K562 (cell line): ENCODE results near the gene TRIM25. TPM values are rescaled to one million over a fixed set of nuclear protein-coding genes. Genes with fewer than 3 reads are reported as not detected.

Source experiments
- ATAC-seq: fragments of 200-7000 bp; cut with Tn5 transposase; 3 replicates; pipeline ENCODE4 v1.9.1; 2020; ENCODE audit warnings: moderate library complexity
- BruUV-seq: library from RNA; stranded (reverse); fragments of 400-500 nt; replicated peaks from 2 replicates; lab custom pipeline; 2021; lab: Mats Ljungman, UMichigan
- CTCF ChIA-PET: fragments of 300-600 bp; formaldehyde crosslinking; extraction: SDS; loops from one replicate; lab custom pipeline; 2021; ENCODE audit warnings: low intra/inter-chr PET ratio; lab: Yijun Ruan, JAX
- POLR2A ChIA-PET: fragments of 300-600, 350-650 bp; sonication (Branson Sonifier 250); formaldehyde crosslinking; extraction: SDS; loops from one replicate; lab custom pipeline; 2021; ENCODE audit warnings: antibody characterized with exemption, inconsistent platforms; lab: Yijun Ruan, JAX
- DNase-seq, 4 experiments: peaks; one replicate each; pipeline versions ENCODE4 v3.0.0 to v3.0.0-alpha.2; 2011 to 2018; ENCODE audit warnings: low spot score in 3 of 4, mixed read lengths in 3 of 4; ENCODE audit errors: extremely low read depth in 1 of 4
- FAIRE-seq: peaks from 2 replicates; lab custom pipeline; 2011; peaks lifted over from hg19 to GRCh38; lab: Jason Lieb, UNC
- H2AFZ ChIP-seq: 2 replicates; pipeline ENCODE4 v1.6.0; 2011; ENCODE audit warnings: low read depth, low read length, control low read depth, inconsistent platforms
- H3K27ac ChIP-seq: fragments of 200-600 bp; 3 replicates; pipeline ENCODE4 v1.8.0; 2011; ENCODE audit warnings: low read depth, mild to moderate bottlenecking, control low read depth, inconsistent platforms, low read length, moderate library complexity, mixed read lengths; ENCODE audit errors: extremely low read depth
- H3K27me3 ChIP-seq, 2 experiments: fragments of 300-600 bp in 1 of 2; 2 replicates in 1 of 2; 3 replicates in 1 of 2; pipeline versions ENCODE4 v1.6.0 to v1.8.0; 2011; ENCODE audit warnings: inconsistent platforms in 2 of 2, low read length in 2 of 2, mild to moderate bottlenecking in 1 of 2, mixed read lengths in 1 of 2, moderate library complexity in 1 of 2; ENCODE audit not compliant: control insufficient read depth in 2 of 2, insufficient read depth in 2 of 2
- H3K36me3 ChIP-seq: fragments of 300-600 bp; 3 replicates; pipeline ENCODE4 v1.8.0; 2011; ENCODE audit warnings: mild to moderate bottlenecking, low read length, inconsistent platforms; ENCODE audit not compliant: control insufficient read depth, insufficient read depth
- H3K4me1 ChIP-seq, 2 experiments: fragments of 200-600 bp in 1 of 2; replicated peaks in 1 of 2; 2 replicates in 1 of 2; 3 replicates in 1 of 2; pipeline versions ENCODE4 v1.5.1 to v1.8.0; 2011; ENCODE audit warnings: inconsistent platforms in 2 of 2, low read length in 2 of 2, mild to moderate bottlenecking in 1 of 2, mixed read lengths in 1 of 2, moderate library complexity in 1 of 2; ENCODE audit not compliant: control insufficient read depth in 2 of 2, insufficient read depth in 2 of 2
- H3K4me2 ChIP-seq: 2 replicates; pipeline ENCODE4 v1.6.1; 2011; ENCODE audit warnings: low read length, control low read depth, inconsistent platforms, mixed read lengths; ENCODE audit not compliant: insufficient read depth
- H3K4me3 ChIP-seq: fragments of 200-600 bp; sonication (generic), shearing (Covaris generic); 2 replicates; pipeline ENCODE4 v1.5.1; 2016; ENCODE audit warnings: control low read depth, inconsistent platforms
- H3K79me2 ChIP-seq: fragments of 200-600 bp; 3 replicates; pipeline ENCODE4 v1.8.0; 2011; ENCODE audit warnings: low read length, inconsistent platforms; ENCODE audit not compliant: control insufficient read depth, insufficient read depth
- H3K9ac ChIP-seq, 2 experiments: 2 replicates each; pipeline versions ENCODE4 v1.6.0 to v1.6.1; 2011; ENCODE audit warnings: low read depth in 2 of 2, low read length in 2 of 2, control low read depth in 1 of 2, inconsistent platforms in 1 of 2, mild to moderate bottlenecking in 1 of 2, mixed read lengths in 1 of 2; ENCODE audit not compliant: insufficient read depth in 1 of 2
- H3K9me1 ChIP-seq: one replicate; pipeline ENCODE4 v1.6.0; 2011; ENCODE audit warnings: inconsistent platforms, mild to moderate bottlenecking, low read length, moderate library complexity; ENCODE audit not compliant: control insufficient read depth, insufficient read depth
- H3K9me3 ChIP-seq: replicated peaks from 2 replicates; pipeline ENCODE4 v1.5.1; 2011; ENCODE audit warnings: low read depth, low read length, inconsistent platforms; ENCODE audit not compliant: control insufficient read depth, insufficient read depth
- H4K20me1 ChIP-seq: replicated peaks from 2 replicates; pipeline ENCODE4 v1.6.1; 2011; ENCODE audit warnings: low read length, inconsistent platforms, mixed read lengths; ENCODE audit not compliant: control insufficient read depth, insufficient read depth
- PHF21A ChIP-seq: fragments of 450-650 bp; IDR thresholded peaks from 2 replicates; pipeline ENCODE4 v1.6.1; 2017; ENCODE audit warnings: low read depth, borderline replicate concordance
- POLR3A ChIP-seq: IDR thresholded peaks from 2 replicates; pipeline ENCODE4 v1.6.1; 2011; ENCODE audit warnings: borderline replicate concordance, mild to moderate bottlenecking, moderate library complexity; ENCODE audit not compliant: insufficient read length, insufficient read depth; ENCODE audit errors: extremely low read depth
- ZNF384 ChIP-seq: IDR thresholded peaks from 2 replicates; pipeline ENCODE4 v1.6.1; 2012; ENCODE audit warnings: low read depth, low read length, improper control_type of control experiment
- ZNF584 ChIP-seq: fragments of 200-800 bp; sonication (Bioruptor generic); IDR thresholded peaks from 2 replicates; pipeline ENCODE4 v1.6.1; 2016; ENCODE audit warnings: low read depth, mild to moderate bottlenecking, missing genetic modification characterization, missing compliant biosample characterization
- WGBS: fragments of 100-300 bp; shearing (Covaris generic); methylation state at CpG from one replicate; pipeline ENCODE4 v1.1.6; 2016; ENCODE audit warnings: low coverage, mixed read lengths; ENCODE audit not compliant: insufficient coverage; ENCODE audit errors: missing lambda C conversion rate; 5-methylcytosine and 5-hydroxymethylcytosine counted together
- in situ Hi-C: fragments of 300-500 bp; cut with MboI; formaldehyde crosslinking; loops from 4 replicates; pipeline ENCODE4 v1.15.0; 2018; ENCODE audit warnings: inconsistent platforms, mixed read lengths
- intact Hi-C: fragments of 100-400 bp; cut with micrococcal nuclease; formaldehyde crosslinking; loops from 2 replicates; pipeline ENCODE4 v1.14.2; 2022
- polyA plus RNA-seq, 8 experiments: library from polyadenylated mRNA; depleted of rRNA in 4 of 8; stranded (reverse) in 5 of 8; unstranded in 3 of 8; fragments of >200 nt; fragmentation: Nextera tagmentation in 2 of 8; fragmentation: Illumina TruSeq in 1 of 8; extraction: Ambion mirVana in 2 of 8; extraction: Trizol in 1 of 8; gene quantifications; 2 replicates each; pipeline versions ENCODE4 v1.2.1 to v1.2.3, GENCODE V29; 2011 to 2014; ENCODE audit warnings: inconsistent platforms in 1 of 8, missing spikeins in 1 of 8
- total RNA-seq, 7 experiments: library from RNA; depleted of rRNA in 6 of 7; stranded (reverse); fragments of >200 nt in 6 of 7; fragmentation: Illumina TruSeq in 2 of 7; extraction: Trizol in 2 of 7; gene quantifications; 2 replicates each; pipeline versions ENCODE4 v1.2.1 to v1.2.3, GENCODE V29; 2011 to 2021; ENCODE audit warnings: low replicate concordance in 1 of 7
- TF ChIP-seq, protein P1 (sequence below): fragments of 250-450 bp; sonication (Bioruptor Pico); IDR thresholded peaks from 2 replicates; pipeline ENCODE4 v1.8.0; 2022; ENCODE audit warnings: inconsistent platforms
- TF ChIP-seq, protein P2 (sequence below): fragments of 250-450 bp; sonication (Bioruptor Pico); IDR thresholded peaks from 2 replicates; pipeline ENCODE4 v1.6.1; 2021; ENCODE audit warnings: mild to moderate bottlenecking
- TF ChIP-seq, protein P3 (sequence below): fragments of 450-650 bp; IDR thresholded peaks from 2 replicates; pipeline ENCODE4 v1.6.1; 2016; ENCODE audit warnings: antibody characterized with exemption

Gene TRIM25
- total and polyA plus RNA-seq, 9 of the 15 experiments (the other 6 are each of a cell fraction or from before 2014, with no cell fraction given): 5.9 to 49.5 (median 24.5) TPM

DNA sequence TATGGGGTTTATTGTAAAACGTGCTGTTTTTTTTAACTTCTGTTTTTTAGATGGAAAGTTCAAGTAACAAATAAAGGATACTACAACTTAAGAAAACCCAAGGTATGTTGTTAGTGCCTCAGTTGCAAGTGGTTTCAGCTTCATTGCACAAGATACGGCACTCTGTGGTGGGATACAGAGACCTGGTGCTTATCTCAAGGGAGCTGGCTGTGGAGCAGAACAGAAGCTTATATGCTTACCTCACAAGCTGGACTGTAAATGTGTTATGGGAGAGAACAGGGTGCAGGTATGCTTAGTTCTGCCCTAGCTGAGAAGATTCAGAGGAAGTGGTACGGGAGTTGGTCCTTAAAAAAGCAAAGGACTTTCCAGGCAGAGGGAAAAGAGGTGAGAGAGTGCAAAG lies 64.7 kb downstream of the TRIM25 start:
- no peak overlapping the region for H3K4me2 ChIP-seq
- no peak for FAIRE-seq
- no peaks in the 10 kb centered on the region for H4K20me1 ChIP-seq
- BruUV-seq: no TSS peak
- no peak overlapping the region for H2AFZ ChIP-seq
- intact Hi-C loops: no loop called here
- DNase-seq: no peak
- H3K36me3 ChIP-seq: peaks cover 65% of the 10 kb centered on the region
- in situ Hi-C loops: no loop called here
- H3K9me3 ChIP-seq: no peaks in the 10 kb centered on the region
- no peak for ATAC-seq
- H3K27ac ChIP-seq: no peak overlapping the region
- WGBS: 52% methylated on average over 3 of the region's 3 CpGs
- POLR2A ChIA-PET: interaction anchor here (0.7 to 4.8 kb wide), 2 partner anchors 13 to 28 kb away, joined by 3 to 24 read pairs; partner anchors contain the start of genes C17orf67 and DGKE
- no peaks in the 10 kb centered on the region for H3K9me1 ChIP-seq
- H3K79me2 ChIP-seq: no peaks in the 10 kb centered on the region
- no peak overlapping the region for H3K4me3 ChIP-seq
- CTCF ChIA-PET: no interaction called here
- H3K4me1 ChIP-seq: no peaks in the 10 kb centered on the region
- H3K9ac ChIP-seq: no peak overlapping the region
- H3K27me3 ChIP-seq: no peaks in the 10 kb centered on the region
- no peak for TF ChIP-seq POLR3A
- TF ChIP-seq, protein P1, sequence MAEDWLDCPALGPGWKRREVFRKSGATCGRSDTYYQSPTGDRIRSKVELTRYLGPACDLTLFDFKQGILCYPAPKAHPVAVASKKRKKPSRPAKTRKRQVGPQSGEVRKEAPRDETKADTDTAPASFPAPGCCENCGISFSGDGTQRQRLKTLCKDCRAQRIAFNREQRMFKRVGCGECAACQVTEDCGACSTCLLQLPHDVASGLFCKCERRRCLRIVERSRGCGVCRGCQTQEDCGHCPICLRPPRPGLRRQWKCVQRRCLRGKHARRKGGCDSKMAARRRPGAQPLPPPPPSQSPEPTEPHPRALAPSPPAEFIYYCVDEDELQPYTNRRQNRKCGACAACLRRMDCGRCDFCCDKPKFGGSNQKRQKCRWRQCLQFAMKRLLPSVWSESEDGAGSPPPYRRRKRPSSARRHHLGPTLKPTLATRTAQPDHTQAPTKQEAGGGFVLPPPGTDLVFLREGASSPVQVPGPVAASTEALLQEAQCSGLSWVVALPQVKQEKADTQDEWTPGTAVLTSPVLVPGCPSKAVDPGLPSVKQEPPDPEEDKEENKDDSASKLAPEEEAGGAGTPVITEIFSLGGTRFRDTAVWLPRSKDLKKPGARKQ (CRISPR knock-in tag): no peak
- TF ChIP-seq, all 486 proteins: peak for 0

DNA sequence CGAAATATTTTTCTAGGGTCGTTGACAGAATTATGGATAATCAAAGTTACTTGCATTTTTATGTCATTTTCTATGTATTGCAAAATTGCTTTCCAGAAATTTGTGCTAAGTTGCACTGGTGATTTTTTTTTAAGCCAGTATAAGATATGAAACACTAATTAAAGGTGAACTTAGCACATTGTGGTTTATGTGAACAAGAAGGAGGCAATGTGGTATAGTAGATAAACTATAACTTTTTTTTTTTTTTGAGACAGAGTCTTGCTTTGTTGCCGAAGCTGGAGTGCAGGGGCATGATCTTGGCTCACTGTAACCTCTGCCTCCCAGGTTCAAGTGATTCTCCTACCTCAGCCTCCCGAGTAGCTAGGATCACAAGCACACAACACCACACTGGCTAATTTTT lies 66.7 kb downstream of the TRIM25 start:
- no peaks in the 10 kb centered on the region for H3K9me1 ChIP-seq
- H3K36me3 ChIP-seq: peaks cover 64% of the 10 kb centered on the region; the same call in 2 of the 3 replicates
- H3K4me2 ChIP-seq: no peak overlapping the region
- 73% methylated on average over 4 of the region's 4 CpGs for whole genome bisulfite sequencing
- intact Hi-C loops: no loop called here
- H3K27ac ChIP-seq: no peak overlapping the region
- no peak overlapping the region for H3K9ac ChIP-seq
- ATAC-seq (no peak), DNase-seq (no peak), FAIRE-seq (no peak)
- ChIA-PET CTCF (no interaction called here), POLR2A (no interaction called here)
- no peaks in the 10 kb centered on the region for H3K79me2 ChIP-seq
- no peaks in the 10 kb centered on the region for H3K4me1 ChIP-seq
- H3K27me3 ChIP-seq: no peaks in the 10 kb centered on the region
- no peaks in the 10 kb centered on the region for H3K9me3 ChIP-seq
- in situ Hi-C loops: no loop called here
- no peaks in the 10 kb centered on the region for H4K20me1 ChIP-seq
- no peak overlapping the region for H2AFZ ChIP-seq
- no peak overlapping the region for H3K4me3 ChIP-seq
- no TSS peak for BruUV-seq
- TF ChIP-seq, protein P2, sequence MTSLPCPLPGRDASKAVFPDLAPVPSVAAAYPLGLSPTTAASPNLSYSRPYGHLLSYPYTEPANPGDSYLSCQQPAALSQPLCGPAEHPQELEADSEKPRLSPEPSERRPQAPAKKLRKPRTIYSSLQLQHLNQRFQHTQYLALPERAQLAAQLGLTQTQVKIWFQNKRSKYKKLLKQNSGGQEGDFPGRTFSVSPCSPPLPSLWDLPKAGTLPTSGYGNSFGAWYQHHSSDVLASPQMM (CRISPR knock-in tag): no peak
- TF ChIP-seq ZNF384: peak; percentile 55
- TF ChIP-seq PHF21A: no peak
- TF ChIP-seq, protein P3, sequence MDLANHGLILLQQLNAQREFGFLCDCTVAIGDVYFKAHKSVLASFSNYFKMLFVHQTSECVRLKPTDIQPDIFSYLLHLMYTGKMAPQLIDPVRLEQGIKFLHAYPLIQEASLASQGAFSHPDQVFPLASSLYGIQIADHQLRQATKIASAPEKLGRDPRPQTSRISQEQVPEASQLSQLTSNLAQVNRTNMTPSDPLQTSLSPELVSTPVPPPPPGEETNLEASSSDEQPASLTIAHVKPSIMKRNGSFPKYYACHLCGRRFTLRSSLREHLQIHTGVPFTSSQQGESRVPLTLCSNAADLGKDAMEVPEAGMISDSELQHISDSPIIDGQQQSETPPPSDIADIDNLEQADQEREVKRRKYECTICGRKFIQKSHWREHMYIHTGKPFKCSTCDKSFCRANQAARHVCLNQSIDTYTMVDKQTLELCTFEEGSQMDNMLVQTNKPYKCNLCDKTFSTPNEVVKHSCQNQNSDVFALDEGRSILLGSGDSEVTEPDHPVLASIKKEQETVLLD: no peak
- TF ChIP-seq ZNF584 (CRISPR knock-in tag): no peak
